ENCODE results near the gene CHDH. TPM values are rescaled to one million over a fixed set of nuclear protein-coding genes. Genes with fewer than 3 reads are reported as not detected.

Gene CHDH
- total and polyA plus RNA-seq, 8 donors = 9.3 to 28.2 (median 18.5) TPM

DNA sequence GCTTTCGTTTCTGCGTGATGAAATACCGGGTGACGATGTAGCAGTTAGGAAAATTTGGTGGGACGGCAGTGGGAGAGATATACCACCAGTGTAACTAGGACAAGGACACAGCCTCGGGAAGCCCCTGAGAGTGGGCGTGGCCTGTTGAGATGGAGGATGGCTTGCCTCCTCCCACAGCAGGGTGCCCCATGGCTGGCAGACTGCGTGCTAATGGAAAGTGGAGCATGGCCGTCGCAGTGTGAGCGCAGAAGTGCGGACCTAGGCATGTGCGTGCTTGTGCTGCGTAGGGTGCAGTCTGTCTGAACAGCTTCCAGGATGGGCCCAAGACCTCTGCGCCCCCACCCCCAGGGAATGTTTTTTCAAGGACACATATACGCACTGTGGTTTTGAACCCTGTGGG lies 56.8 kb downstream of the CHDH start:
- Histone ChIP-seq H3K9me3 (no peaks in the 10 kb centered on the region), H3K27ac (no peak overlapping the region), H3K27me3 (no peaks in the 10 kb centered on the region), H3K4me1 (no peaks in the 10 kb centered on the region), H3K4me3 (no peak overlapping the region), H3K36me3 (no peaks in the 10 kb centered on the region)
- TF ChIP-seq, protein P1, sequence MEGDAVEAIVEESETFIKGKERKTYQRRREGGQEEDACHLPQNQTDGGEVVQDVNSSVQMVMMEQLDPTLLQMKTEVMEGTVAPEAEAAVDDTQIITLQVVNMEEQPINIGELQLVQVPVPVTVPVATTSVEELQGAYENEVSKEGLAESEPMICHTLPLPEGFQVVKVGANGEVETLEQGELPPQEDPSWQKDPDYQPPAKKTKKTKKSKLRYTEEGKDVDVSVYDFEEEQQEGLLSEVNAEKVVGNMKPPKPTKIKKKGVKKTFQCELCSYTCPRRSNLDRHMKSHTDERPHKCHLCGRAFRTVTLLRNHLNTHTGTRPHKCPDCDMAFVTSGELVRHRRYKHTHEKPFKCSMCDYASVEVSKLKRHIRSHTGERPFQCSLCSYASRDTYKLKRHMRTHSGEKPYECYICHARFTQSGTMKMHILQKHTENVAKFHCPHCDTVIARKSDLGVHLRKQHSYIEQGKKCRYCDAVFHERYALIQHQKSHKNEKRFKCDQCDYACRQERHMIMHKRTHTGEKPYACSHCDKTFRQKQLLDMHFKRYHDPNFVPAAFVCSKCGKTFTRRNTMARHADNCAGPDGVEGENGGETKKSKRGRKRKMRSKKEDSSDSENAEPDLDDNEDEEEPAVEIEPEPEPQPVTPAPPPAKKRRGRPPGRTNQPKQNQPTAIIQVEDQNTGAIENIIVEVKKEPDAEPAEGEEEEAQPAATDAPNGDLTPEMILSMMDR (IDR thresholded peaks at IDR 0.05) = no peak
- 83 to 86% methylated on average over 16 of the region's 16 CpGs for WGBS, 2 donors
- ATAC-seq (no peak), FAIRE-seq (no peak), DNase-seq (no peak)
- intact Hi-C loops (cut with DNase I) = no loop called here

DNA sequence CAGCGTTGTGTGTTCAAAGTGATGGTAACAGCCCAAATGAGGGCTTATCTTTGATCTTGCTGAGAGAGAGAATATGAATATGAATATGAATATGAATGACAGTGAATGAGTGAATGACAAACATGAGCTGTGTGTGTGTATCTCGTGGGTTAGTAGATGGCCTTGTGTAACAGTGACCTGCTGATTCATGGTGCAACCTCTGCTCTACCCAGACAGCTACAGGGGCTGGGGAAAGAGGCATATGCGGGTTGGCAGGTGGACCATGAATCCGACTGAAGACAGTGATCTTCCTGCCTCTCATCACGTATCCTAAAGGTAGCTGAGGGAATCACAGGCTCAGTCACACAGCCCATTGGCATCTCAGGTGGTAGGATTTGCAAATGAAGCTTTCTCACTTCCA lies 58.2 kb downstream of the CHDH start:
- H3K27me3 ChIP-seq = no peaks in the 10 kb centered on the region
- DNase-seq = no peak
- WGBS, 2 donors = 66 to 68% methylated on average over 5 of the region's 5 CpGs
- no peak for FAIRE-seq
- H3K4me3 ChIP-seq = no peak overlapping the region
- intact Hi-C loops (cut with DNase I) = no loop called here
- H3K9me3 ChIP-seq = no peaks in the 10 kb centered on the region
- no peak overlapping the region for H3K27ac ChIP-seq
- no peak for ATAC-seq
- H3K4me1 ChIP-seq = no peaks in the 10 kb centered on the region
- H3K36me3 ChIP-seq = no peaks in the 10 kb centered on the region
- TF ChIP-seq, protein P1 (IDR thresholded peaks at IDR 0.05) = no peak

DNA sequence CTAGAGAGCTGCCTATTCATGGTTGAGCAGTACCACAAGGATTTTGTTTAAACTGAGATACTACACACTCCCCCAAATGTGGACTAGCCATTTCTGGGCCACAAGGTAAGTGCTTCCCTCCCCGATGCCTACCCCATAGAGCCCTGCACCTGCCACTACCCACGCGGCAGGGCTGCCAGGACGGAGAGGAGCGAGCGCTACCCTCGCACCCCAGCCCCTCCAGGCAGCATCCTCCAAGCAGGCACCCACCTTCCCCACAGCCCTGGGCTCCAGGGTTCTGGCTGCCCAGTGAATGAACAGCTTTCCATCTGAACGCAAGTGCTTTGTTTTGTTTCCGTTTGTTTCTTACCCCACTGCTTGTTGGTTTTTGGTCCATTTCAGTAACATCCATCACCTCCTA lies 59.2 kb downstream of the CHDH start:
- H3K9me3 ChIP-seq = no peaks in the 10 kb centered on the region
- H3K4me3 ChIP-seq = no peak overlapping the region
- TF ChIP-seq, protein P1 (IDR thresholded peaks at IDR 0.05) = no peak
- intact Hi-C loops (cut with DNase I) = no loop called here
- no peak overlapping the region for H3K27ac ChIP-seq
- DNase-seq (no peak), ATAC-seq (no peak), FAIRE-seq (no peak)
- no peaks in the 10 kb centered on the region for H3K27me3 ChIP-seq
- 80 to 91% methylated on average over 9 of the region's 9 CpGs for whole genome bisulfite sequencing, 2 donors
- H3K4me1 ChIP-seq = no peaks in the 10 kb centered on the region
- no peaks in the 10 kb centered on the region for H3K36me3 ChIP-seq

DNA sequence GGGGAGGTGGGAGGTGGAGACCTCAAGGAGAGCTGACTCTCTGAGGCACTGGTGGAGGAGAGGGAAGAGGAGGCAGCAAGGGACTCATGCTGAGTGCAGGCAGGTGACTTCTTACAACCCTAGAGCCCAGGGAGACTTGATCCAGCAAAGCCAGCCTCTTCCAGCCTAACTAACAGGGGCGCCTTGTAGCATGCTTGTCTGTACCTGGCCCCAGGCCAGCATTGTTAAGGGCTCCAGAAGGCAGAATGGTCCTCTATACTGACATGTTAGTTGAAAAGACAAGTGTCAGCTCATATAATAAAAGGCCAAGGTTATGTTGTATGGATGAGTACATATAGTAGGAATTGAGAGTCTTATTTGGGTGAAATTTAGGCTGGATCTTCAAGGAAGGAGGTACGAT lies 65.4 kb downstream of the CHDH start:
- Histone ChIP-seq H3K4me3 (no peak overlapping the region), H3K9me3 (no peaks in the 10 kb centered on the region), H3K27ac (no peak overlapping the region), H3K27me3 (no peaks in the 10 kb centered on the region), H3K36me3 (no peaks in the 10 kb centered on the region), H3K4me1 (no peaks in the 10 kb centered on the region)
- 85 to 92% methylated on average over 2 of the region's 2 CpGs for WGBS, 2 donors
- intact Hi-C loops (cut with DNase I) = no loop called here
- no peak for DNase-seq
- TF ChIP-seq, protein P1 (IDR thresholded peaks at IDR 0.05) = no peak
- FAIRE-seq = no peak
- ATAC-seq = no peak

DNA sequence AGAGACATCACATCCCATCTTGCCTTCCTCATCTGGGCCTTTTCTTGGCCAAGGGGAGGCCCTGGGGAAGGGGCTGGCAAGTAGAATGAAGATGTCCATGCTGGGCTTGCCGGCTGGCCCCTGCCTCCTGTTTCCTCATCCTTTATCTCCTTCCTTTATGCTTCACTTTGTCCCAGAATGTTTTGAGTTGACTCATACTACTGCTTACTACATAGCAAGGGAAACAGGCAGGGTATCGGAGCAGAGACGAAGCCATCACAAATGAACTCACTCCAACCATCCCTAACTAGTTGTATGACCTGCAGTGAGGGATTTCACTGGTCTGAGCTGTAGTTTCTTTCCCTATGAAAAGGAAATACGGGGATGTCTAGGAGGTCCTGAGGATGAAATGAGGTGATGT lies 66.0 kb downstream of the CHDH start:
- no peak for FAIRE-seq
- intact Hi-C loops (cut with DNase I) = no loop called here

More for the DNA sequence above, 66.0 kb downstream of the CHDH start:
- Histone ChIP-seq H3K27me3 (no peaks in the 10 kb centered on the region), H3K4me1 (no peaks in the 10 kb centered on the region), H3K9me3 (no peaks in the 10 kb centered on the region), H3K4me3 (no peak overlapping the region), H3K27ac (no peak overlapping the region), H3K36me3 (no peaks in the 10 kb centered on the region)
- TF ChIP-seq, protein P1 (IDR thresholded peaks at IDR 0.05) = no peak
- WGBS, 2 donors = 87 to 97% methylated on average over 4 of the region's 4 CpGs
- no peak for DNase-seq
- no peak for ATAC-seq
